T1000 (cell line): ENCODE data around the gene MRPL4.

Source experiments
- DNase-seq: peaks from one replicate; lab custom pipeline; 2025; ENCODE audit warnings: mixed read lengths; lab: John Stamatoyannopoulos, UW

MRPL4 gene

GRCh38 chr19:10288662-10289166, 36.7 kb downstream of the MRPL4 start:
- DNase-seq = peak; percentile 29

- DNase-seq = no peak
Measured at GRCh38 chr19:10289167-10289835, 37.3 kb downstream of the MRPL4 start.

- no peak for DNase-seq
Measured at GRCh38 chr19:10289836-10290356, 37.9 kb downstream of the MRPL4 start, which contains the start of gene ICAM5. ICAM5 (plus strand) TSS chr19:10289952; CDS start chr19:10290044, 92 bp downstream.

- no peak for DNase-seq
Measured at GRCh38 chr19:10290357-10290875, 38.4 kb downstream of the MRPL4 start.

GRCh38 chr19:10290876-10291553, 39.0 kb downstream of the MRPL4 start:
- DNase-seq = peak; percentile 53

- no peak for DNase-seq
Measured at GRCh38 chr19:10291554-10292205, 39.7 kb downstream of the MRPL4 start.

- peak; percentile 93 for DNase-seq
Measured at GRCh38 chr19:10292206-10292788, 40.3 kb downstream of the MRPL4 start.

- DNase-seq = no peak
Measured at GRCh38 chr19:10292789-10293636, 41.0 kb downstream of the MRPL4 start.

GRCh38 chr19:10293637-10294367, 41.8 kb downstream of the MRPL4 start:
- DNase-seq = no peak

GRCh38 chr19:10294368-10294697, 42.3 kb downstream of the MRPL4 start:
- DNase-seq = no peak

- no peak for DNase-seq
Measured at GRCh38 chr19:10295305-10295846, 43.4 kb downstream of the MRPL4 start.

- DNase-seq = no peak
Measured at GRCh38 chr19:10295847-10296591, 44.0 kb downstream of the MRPL4 start.

- no peak for DNase-seq
Measured at GRCh38 chr19:10299545-10300458, 47.8 kb downstream of the MRPL4 start.

GRCh38 chr19:10305139-10305806, 53.3 kb downstream of the MRPL4 start:
- DNase-seq = no peak

GRCh38 chr19:10306327-10306726, 54.3 kb downstream of the MRPL4 start:
- DNase-seq = no peak

GRCh38 chr19:10309423-10309822, 57.4 kb downstream of the MRPL4 start, which contains the start of gene ZGLP1:
ZGLP1 (minus strand) TSS chr19:10309815.
- no peak for DNase-seq
